SK-N-DZ (cell line): ENCODE results near the gene FMN2.

Source experiments
- small RNA-seq, 2 experiments: library from RNA; depleted of rRNA; stranded (forward); fragments of <200 nt; gene quantifications; one replicate each; pipeline ENCODE3, GENCODE V24; 2014

The FMN2 gene

Small RNA genes within 50 kb of the gene (small RNA-seq; reads per million reads assigned to genes)
- 0 reads per million in 2 experiments for gene RF00019
